Measurements from ENCODE around the gene REC114. TPM values are rescaled to one million over a fixed set of nuclear protein-coding genes. Genes with fewer than 3 reads are reported as not detected.

REC114 gene
- total and polyA plus RNA-seq, 2 of the 8 experiments (the other 6 are each of a cell fraction or from before 2014, with no cell fraction given): 0.12 TPM; not detected in 1

DNA sequence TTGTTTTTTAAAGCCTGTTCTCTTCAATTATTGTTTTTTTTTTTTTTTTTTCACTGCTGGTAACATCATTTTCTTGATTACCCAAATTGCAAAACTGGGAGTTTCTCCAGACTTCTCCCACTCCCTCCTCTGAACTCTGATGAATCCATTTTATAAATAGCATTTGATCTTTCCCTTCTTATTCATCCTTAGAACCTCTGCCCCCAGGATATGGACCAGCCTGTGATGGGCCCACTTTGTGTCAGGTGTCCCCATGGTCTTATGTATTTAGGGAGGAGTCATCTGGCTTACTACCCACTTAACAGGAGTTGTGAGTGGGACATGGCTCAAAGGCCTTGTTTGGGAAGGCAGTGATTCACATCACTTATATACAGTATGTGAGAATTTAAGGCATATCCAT lies 57.7 kb downstream of the REC114 start:
- Histone ChIP-seq H3K4me3 (ENCODE audit: extremely low read depth in 1 of 4, insufficient read depth in 2 of 4, low read depth in 3 of 4, low read length in 4 of 4) (no peak overlapping the region), H4K20me1 (replicated peaks in 1 of 2; ENCODE audit: control insufficient read depth in 1 of 2, insufficient read depth in 2 of 2, low read length in 2 of 2) (no peaks in the 10 kb centered on the region), H2AFZ (ENCODE audit: low read length) (no peak overlapping the region), H3K56ac (replicated peaks; ENCODE audit: insufficient read length, low read depth, low read length) (no peak overlapping the region), H4K91ac (replicated peaks; ENCODE audit: insufficient read length, low read length) (no peak overlapping the region), H3K23ac (ENCODE audit: insufficient read length) (no peak overlapping the region), H3K79me1 (ENCODE audit: low read depth, low read length) (no peaks in the 10 kb centered on the region), H3K23me2 (ENCODE audit: low read depth, low read length) (no peaks in the 10 kb centered on the region), H2BK20ac (ENCODE audit: low read length) (no peak overlapping the region), H2BK120ac (replicated peaks; ENCODE audit: low read depth, low read length) (no peak overlapping the region), H3K4ac (replicated peaks; ENCODE audit: insufficient read length, low read depth, low read length) (no peak overlapping the region), H3K79me2 (ENCODE audit: control insufficient read depth in 1 of 2, insufficient read depth in 2 of 2, low read length in 2 of 2) (no peaks in the 10 kb centered on the region), H3K9ac (replicated peaks in 1 of 4; ENCODE audit: extremely low read depth in 1 of 4, low read depth in 3 of 4, low read length in 3 of 4) (no peak overlapping the region), H2BK12ac (ENCODE audit: low read depth, low read length) (no peak overlapping the region), H2AK5ac (ENCODE audit: low read depth, low read length) (no peak overlapping the region), H2BK5ac (ENCODE audit: low read depth, low read length) (no peak overlapping the region), H3K4me1 (replicated peaks in 1 of 4; ENCODE audit: control insufficient read depth in 3 of 4, insufficient read depth in 4 of 4, low read length in 3 of 4) (no peaks in the 10 kb centered on the region), H3K9me3 (ENCODE audit: insufficient read depth in 2 of 2, low read depth in 1 of 2, low read length in 1 of 2) (no peaks in the 10 kb centered on the region), H2BK15ac (ENCODE audit: low read length) (no peak overlapping the region), H3K18ac (ENCODE audit: extremely low read depth, low read length) (no peak overlapping the region), H4K5ac (ENCODE audit: insufficient read length, low read depth, low read length) (no peak overlapping the region), H3K14ac (ENCODE audit: insufficient read length) (no peak overlapping the region), H3K27ac (ENCODE audit: low read depth, low read length) (no peak overlapping the region), H3K36me3 (ENCODE audit: control insufficient read depth in 2 of 4, insufficient read depth in 4 of 4, low read length in 3 of 4) (no peaks in the 10 kb centered on the region), H3K4me2 (ENCODE audit: insufficient read depth in 1 of 2, low read depth in 2 of 2, low read length in 2 of 2) (no peak overlapping the region), H3K27me3 (replicated peaks in 1 of 4; ENCODE audit: control insufficient read depth in 3 of 4, extremely low read depth in 1 of 4, insufficient read depth in 3 of 4, low read length in 3 of 4) (no peaks in the 10 kb centered on the region), H4K8ac (ENCODE audit: extremely low read depth, insufficient read depth, low read length) (no peak overlapping the region)
- FAIRE-seq (no peak), DNase-seq (ENCODE audit: low read depth in 1 of 2, low spot score in 2 of 2) (no peak)
- TF ChIP-seq, protein P1, sequence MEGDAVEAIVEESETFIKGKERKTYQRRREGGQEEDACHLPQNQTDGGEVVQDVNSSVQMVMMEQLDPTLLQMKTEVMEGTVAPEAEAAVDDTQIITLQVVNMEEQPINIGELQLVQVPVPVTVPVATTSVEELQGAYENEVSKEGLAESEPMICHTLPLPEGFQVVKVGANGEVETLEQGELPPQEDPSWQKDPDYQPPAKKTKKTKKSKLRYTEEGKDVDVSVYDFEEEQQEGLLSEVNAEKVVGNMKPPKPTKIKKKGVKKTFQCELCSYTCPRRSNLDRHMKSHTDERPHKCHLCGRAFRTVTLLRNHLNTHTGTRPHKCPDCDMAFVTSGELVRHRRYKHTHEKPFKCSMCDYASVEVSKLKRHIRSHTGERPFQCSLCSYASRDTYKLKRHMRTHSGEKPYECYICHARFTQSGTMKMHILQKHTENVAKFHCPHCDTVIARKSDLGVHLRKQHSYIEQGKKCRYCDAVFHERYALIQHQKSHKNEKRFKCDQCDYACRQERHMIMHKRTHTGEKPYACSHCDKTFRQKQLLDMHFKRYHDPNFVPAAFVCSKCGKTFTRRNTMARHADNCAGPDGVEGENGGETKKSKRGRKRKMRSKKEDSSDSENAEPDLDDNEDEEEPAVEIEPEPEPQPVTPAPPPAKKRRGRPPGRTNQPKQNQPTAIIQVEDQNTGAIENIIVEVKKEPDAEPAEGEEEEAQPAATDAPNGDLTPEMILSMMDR (IDR thresholded peaks at IDR 0.05; ENCODE audit: control extremely low read depth in 1 of 3, insufficient read depth in 1 of 3, low read depth in 1 of 3, low read length in 3 of 3): no peak
- TF ChIP-seq TCF12 (IDR thresholded peaks at IDR 0.05; ENCODE audit: low read depth, low read length) (no peak), ASH2L (IDR thresholded peaks at IDR 0.05; ENCODE audit: low read length) (no peak), CBX8 (IDR thresholded peaks at IDR 0.05; ENCODE audit: borderline replicate concordance, low read depth, low read length) (no peak), CBX5 (IDR thresholded peaks at IDR 0.05; ENCODE audit: low read depth, low read length) (no peak)
- POLR2A ChIA-PET (ENCODE audit: partially characterized antibody): no interaction called here
- CTCF ChIA-PET (ENCODE audit: partially characterized antibody): interaction anchor here (0.9 kb wide), 1 partner anchor 10 kb away, joined by 3 read pairs; no protein-coding TSS in a partner anchor
